GM13977 (cell line): ENCODE measurements around the gene CEP97.
"Not testable (repeated sequence)": the region's sequence is repeated elsewhere in the genome, so short reads cannot be mapped to it uniquely, and the experiment has no call there.

Experiments used
- DNase-seq: peaks from one replicate; pipeline ENCODE4 v3.0.0; 2012; ENCODE audit warnings: low spot score
- in situ Hi-C: fragments of 300-500 bp; cut with MboI; formaldehyde crosslinking; loops from one replicate; pipeline ENCODE4 v1.12.0; 2022; ENCODE audit warnings: low sequenced_read_pairs, low pct_unique_long_range_greater_than_20kb, mixed read lengths, inconsistent platforms; ENCODE audit not compliant: unreplicated experiment
- TF ChIP-seq, protein P1 (sequence below): IDR thresholded peaks from 2 replicates; pipeline ENCODE4 v1.5.1; 2012; ENCODE audit warnings: mild to moderate bottlenecking, control low read depth; ENCODE audit not compliant: insufficient read depth; ENCODE audit errors: extremely low read depth, missing control alignments

CEP97 gene

DNA sequence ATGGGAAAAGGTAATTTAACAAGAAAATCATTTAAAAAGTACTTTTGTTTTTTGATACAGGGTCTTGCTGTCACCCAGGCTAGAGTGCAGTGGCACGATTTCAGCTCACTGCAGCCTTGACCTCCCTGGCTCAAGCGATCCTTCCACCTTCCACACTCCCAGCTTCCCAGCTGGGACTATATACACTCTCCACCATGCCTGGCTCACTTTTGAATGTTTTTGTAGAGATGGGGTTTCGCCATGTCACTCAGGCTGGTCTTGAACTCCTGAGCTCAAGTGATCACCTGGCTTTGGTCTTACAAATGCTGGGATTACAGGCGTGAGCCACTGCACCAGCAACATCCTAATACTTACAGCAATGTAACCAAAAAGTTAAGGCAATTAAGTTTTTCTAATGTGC, 43.9 kb upstream of the CEP97 start:
- TF ChIP-seq, protein P1, sequence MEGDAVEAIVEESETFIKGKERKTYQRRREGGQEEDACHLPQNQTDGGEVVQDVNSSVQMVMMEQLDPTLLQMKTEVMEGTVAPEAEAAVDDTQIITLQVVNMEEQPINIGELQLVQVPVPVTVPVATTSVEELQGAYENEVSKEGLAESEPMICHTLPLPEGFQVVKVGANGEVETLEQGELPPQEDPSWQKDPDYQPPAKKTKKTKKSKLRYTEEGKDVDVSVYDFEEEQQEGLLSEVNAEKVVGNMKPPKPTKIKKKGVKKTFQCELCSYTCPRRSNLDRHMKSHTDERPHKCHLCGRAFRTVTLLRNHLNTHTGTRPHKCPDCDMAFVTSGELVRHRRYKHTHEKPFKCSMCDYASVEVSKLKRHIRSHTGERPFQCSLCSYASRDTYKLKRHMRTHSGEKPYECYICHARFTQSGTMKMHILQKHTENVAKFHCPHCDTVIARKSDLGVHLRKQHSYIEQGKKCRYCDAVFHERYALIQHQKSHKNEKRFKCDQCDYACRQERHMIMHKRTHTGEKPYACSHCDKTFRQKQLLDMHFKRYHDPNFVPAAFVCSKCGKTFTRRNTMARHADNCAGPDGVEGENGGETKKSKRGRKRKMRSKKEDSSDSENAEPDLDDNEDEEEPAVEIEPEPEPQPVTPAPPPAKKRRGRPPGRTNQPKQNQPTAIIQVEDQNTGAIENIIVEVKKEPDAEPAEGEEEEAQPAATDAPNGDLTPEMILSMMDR = no peak
- in situ Hi-C loops = loop anchor here (10.0 to 25.0 kb wide), 2 partner anchors 544 to 857 kb away; no protein-coding TSS in a partner anchor

DNA sequence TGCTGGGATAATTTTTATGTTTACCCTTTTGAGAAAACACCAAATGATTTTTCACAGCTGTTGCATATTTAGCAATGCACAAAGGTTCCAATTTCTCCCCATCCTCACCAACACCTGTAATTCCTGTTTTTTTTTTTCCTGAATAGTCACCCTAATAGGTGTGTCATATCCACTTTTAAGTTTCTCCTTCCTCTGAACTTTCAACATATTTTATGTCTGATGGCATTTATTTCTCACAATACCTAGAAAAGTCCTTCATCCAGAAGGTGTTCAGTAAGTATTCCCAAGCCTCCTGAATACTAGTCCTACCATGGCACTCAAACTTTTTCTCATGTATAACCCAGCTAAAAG, 39.4 kb upstream of the CEP97 start:
- TF ChIP-seq, protein P1 = no peak
- no peak for DNase-seq
- in situ Hi-C loops = loop anchor here (10.0 to 25.0 kb wide), 2 partner anchors 540 to 852 kb away; no protein-coding TSS in a partner anchor

More for the DNA sequence above, 43.9 kb upstream of the CEP97 start:
- DNase-seq = no peak

DNA sequence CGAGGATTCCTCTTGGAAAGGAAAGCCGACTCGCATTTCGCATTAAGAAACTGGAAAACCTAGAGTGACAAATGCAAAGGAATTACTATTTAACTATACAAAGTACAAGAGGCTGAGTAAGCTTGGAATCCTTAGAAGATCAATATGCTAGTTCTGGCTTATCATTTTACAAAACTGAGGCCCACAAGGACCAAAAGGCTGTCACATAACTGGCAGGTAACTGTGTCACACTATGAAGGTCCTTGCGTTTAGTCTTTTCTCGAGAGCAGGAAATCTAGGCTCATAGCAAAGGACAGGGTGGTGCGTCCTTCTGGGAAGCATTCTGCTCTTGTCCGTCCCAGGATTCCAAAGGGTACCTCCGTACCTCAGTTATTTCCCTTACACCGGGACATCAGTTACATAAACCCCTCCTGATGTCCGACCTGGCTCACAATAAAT, 38.5 kb upstream of the CEP97 start:
- TF ChIP-seq, protein P1 = no peak
- DNase-seq = no peak
- in situ Hi-C loops = loop anchor here (10.0 to 25.0 kb wide), 2 partner anchors 539 to 851 kb away; no protein-coding TSS in a partner anchor

DNA sequence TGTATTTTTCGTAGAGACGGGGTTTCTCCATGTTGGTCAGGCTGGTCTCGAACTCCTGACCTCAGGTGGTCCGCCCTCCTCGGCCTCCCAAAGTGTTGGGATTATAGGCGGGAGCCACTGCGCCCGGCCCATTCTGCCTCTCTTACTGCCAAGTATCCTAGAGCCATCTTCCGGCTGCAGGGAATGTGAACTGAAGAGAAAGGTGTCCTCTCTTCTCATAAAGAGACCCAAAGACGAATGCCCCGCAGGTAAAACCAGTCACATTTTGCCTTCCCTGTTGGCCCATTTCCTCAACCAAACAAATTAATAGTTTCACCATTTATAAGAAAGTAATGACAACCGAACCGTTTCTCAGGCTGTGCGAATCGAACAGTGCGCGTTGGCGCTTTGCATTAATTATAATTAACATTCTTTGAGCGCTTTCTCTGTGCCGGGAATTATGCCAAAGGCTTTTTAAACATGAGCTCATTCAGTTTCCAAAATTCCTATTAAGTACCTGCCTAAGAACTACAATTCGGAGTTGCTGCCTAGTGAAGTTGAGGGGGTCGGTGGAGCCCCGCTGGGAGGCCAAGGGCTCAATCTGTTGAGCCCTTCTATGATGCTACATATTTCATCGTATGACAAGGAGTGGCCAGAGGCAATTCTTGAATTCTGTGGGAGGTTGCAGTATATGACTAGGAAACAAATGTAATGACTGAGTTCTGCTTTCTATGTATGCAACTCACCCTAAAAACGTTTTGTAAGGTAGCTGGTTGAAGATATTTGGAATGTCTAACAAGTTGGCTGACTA, 37.1 kb upstream of the CEP97 start:
- no peak for DNase-seq
- in situ Hi-C loops = loop anchor here (10.0 to 25.0 kb wide), 2 partner anchors 537 to 850 kb away; no protein-coding TSS in a partner anchor

DNA sequence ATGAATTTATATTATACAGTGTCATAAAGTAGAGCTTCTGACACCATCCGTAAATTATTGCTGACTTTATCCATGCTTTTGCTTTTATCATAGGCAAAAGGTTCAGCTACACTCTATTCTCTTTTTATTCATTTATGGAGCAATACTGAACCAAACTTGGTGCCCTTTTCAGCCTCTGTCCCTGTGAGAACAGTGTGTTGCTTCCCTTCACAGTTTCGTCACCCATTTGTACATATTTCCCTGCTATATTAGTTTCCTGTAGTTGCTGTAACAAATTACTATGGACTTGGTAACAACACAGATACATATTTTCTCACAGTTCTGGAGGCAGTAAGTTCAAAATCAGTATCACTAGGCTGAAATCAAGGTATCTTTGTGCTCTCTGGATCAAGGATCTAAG, 35.1 kb upstream of the CEP97 start:
- in situ Hi-C loops = loop anchor here (10.0 to 25.0 kb wide), 2 partner anchors 536 to 848 kb away; no protein-coding TSS in a partner anchor
- DNase-seq = no peak
- TF ChIP-seq, protein P1 = no peak

More for the DNA sequence above, 37.1 kb upstream of the CEP97 start:
- TF ChIP-seq, protein P1 = no peak

DNA sequence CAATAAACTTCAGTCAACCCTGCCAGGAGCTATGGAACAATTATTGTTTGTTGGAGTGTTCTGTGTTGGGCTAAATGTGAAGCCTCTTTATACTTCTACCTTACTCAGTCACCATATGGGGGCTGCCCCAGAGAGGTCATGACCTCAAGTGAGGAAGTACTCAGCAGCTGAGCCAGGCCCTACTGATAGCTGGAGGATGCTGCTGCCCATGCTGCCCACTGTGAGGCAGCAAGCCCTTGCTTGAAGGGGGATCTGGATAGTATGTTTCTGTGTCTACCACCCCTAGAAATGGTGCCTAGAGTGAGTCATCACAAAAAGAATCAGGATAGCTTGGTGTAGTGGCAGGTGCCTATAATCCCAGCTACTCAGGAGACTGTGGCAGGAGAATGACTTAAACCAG, 33.4 kb upstream of the CEP97 start:
- DNase-seq = no peak

DNA sequence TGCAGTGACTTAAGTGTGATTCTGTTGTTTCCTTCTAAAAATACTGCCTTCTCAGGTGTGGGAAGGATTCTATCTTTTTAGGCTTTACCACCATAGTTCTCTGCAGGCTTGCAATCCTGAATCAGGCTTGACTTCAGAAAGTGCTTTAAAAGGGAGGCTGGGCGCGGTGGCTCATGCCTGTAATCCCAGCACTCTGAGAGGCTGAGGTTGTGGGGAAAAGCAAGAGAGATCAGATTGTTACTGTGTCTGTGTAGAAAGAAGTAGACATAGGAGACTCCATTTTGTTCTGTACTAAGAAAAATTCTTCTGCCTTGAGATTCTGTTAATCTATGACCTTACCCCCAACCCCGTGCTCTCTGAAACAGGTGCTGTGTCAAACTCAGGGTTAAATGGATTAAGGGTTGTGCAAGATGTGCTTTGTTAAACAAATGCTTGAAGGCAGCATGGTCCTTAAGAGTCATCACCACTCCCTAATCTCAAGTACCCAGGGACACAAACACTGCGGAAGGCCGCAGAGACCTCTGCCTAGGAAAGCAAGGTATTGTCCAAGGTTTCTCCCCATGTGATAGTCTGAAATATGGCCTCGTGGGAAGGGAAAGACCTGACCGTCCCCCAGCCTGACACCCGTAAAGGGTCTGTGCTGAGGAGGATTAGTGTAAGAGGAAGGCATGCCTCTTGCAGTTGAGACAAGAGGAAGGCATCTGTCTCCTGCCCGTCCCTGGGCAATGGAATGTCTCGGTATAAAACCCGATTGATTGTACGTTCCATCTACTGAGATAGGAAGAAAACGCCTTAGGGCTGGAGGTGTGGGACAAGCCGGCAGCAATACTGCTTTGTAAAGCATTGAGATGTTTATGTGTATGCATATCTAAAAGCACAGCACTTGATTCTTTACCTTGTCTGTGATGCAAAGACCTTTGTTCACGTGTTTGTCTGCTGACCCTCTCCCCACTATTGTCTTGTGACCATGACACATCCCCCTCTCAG, 32.4 kb upstream of the CEP97 start:
- in situ Hi-C loops = loop anchor here (25.0 kb wide), 1 partner anchor 845 kb away; no protein-coding TSS in a partner anchor
- DNase-seq = not testable (repeated sequence)

More for the DNA sequence above, 33.4 kb upstream of the CEP97 start:
- in situ Hi-C loops = loop anchor here (25.0 kb wide), 1 partner anchor 846 kb away; no protein-coding TSS in a partner anchor
- TF ChIP-seq, protein P1 = peak; percentile 40
